ENCODE results near the gene NAV2.
A peak's percentile ranks its signal among the peaks of the same experiment; 100 is the strongest.

NAV2 gene

GRCh38 chr11:19828382-19829108 lies 115.9 kb downstream of the NAV2 start:
- no peak for FAIRE-seq
- DNase-seq (ENCODE audit: low spot score) = no peak

- FAIRE-seq (no peak), DNase-seq (ENCODE audit: low spot score) (no peak)
Measured at GRCh38 chr11:19829109-19829837, 116.6 kb downstream of the NAV2 start.

GRCh38 chr11:19832086-19832750 lies 119.6 kb downstream of the NAV2 start:
- FAIRE-seq = no peak
- DNase-seq (ENCODE audit: low spot score) = no peak

GRCh38 chr11:19832901-19833300 lies 120.3 kb downstream of the NAV2 start:
- FAIRE-seq = no peak
- DNase-seq (ENCODE audit: low spot score) = no peak

GRCh38 chr11:19834771-19835170 lies 122.1 kb downstream of the NAV2 start:
- DNase-seq (ENCODE audit: low spot score) (no peak), FAIRE-seq (no peak)

- DNase-seq (ENCODE audit: low spot score) = no peak
- no peak for FAIRE-seq
Measured at GRCh38 chr11:19836666-19837065, 124.0 kb downstream of the NAV2 start.

- DNase-seq (ENCODE audit: low spot score) = peak; percentile 68
- FAIRE-seq = peak; percentile 74
Measured at GRCh38 chr11:19838994-19839768, 126.5 kb downstream of the NAV2 start.

GRCh38 chr11:19840961-19841360 lies 128.3 kb downstream of the NAV2 start:
- DNase-seq (ENCODE audit: low spot score) (no peak), FAIRE-seq (no peak)

- FAIRE-seq = no peak
Measured at GRCh38 chr11:19842505-19842904, 129.9 kb downstream of the NAV2 start.

GRCh38 chr11:19843079-19843478 lies 130.4 kb downstream of the NAV2 start:
- FAIRE-seq = no peak

More at GRCh38 chr11:19842505-19842904, 129.9 kb downstream of the NAV2 start:
- no peak for DNase-seq (ENCODE audit: low spot score)

GRCh38 chr11:19844012-19844411 lies 131.4 kb downstream of the NAV2 start:
- DNase-seq (ENCODE audit: low spot score) (no peak), FAIRE-seq (no peak)

More at GRCh38 chr11:19843079-19843478, 130.4 kb downstream of the NAV2 start:
- no peak for DNase-seq (ENCODE audit: low spot score)

- FAIRE-seq (no peak), DNase-seq (ENCODE audit: low spot score) (no peak)
Measured at GRCh38 chr11:19844806-19845205, 132.2 kb downstream of the NAV2 start.

- DNase-seq (ENCODE audit: low spot score) = no peak
- FAIRE-seq = no peak
Measured at GRCh38 chr11:19845626-19846025, 133.0 kb downstream of the NAV2 start.

- DNase-seq (ENCODE audit: low spot score) (no peak), FAIRE-seq (no peak)
Measured at GRCh38 chr11:19846654-19847305, 134.1 kb downstream of the NAV2 start.

- no peak for DNase-seq (ENCODE audit: low spot score)
- FAIRE-seq = no peak
Measured at GRCh38 chr11:19848219-19848618, 135.6 kb downstream of the NAV2 start.

- DNase-seq (ENCODE audit: low spot score) = no peak
- no peak for FAIRE-seq
Measured at GRCh38 chr11:19849107-19849789, 136.6 kb downstream of the NAV2 start.

- FAIRE-seq (no peak), DNase-seq (ENCODE audit: low spot score) (no peak)
Measured at GRCh38 chr11:19849947-19850593, 137.4 kb downstream of the NAV2 start.

GRCh38 chr11:19852288-19852687 lies 139.7 kb downstream of the NAV2 start:
- no peak for DNase-seq (ENCODE audit: low spot score)
- FAIRE-seq = no peak

- FAIRE-seq (no peak), DNase-seq (ENCODE audit: low spot score) (no peak)
Measured at GRCh38 chr11:19853016-19853415, 140.4 kb downstream of the NAV2 start.

- FAIRE-seq (no peak), DNase-seq (ENCODE audit: low spot score) (no peak)
Measured at GRCh38 chr11:19853920-19854319, 141.3 kb downstream of the NAV2 start.
